CD4-positive, alpha-beta T cell treated with Interleukin-6 for 4 hours (primary cell): ENCODE measurements around the gene RUFY4.

Experiments
- DNase-seq: peaks from one replicate; pipeline ENCODE4 v3.0.0-alpha.2; 2020; ENCODE audit warnings: mixed read lengths

Gene RUFY4

GRCh38 chr2:218068721-218069334, at the start of gene RUFY4:
Gene RUFY4 (plus strand): TSS chr2:218069253. CDS start chr2:218070606, 1,353 bp downstream.
- peak; percentile 69 for DNase-seq

- no peak for DNase-seq
Measured at GRCh38 chr2:218019411-218020060, 49.5 kb upstream of the RUFY4 start.

DNA sequence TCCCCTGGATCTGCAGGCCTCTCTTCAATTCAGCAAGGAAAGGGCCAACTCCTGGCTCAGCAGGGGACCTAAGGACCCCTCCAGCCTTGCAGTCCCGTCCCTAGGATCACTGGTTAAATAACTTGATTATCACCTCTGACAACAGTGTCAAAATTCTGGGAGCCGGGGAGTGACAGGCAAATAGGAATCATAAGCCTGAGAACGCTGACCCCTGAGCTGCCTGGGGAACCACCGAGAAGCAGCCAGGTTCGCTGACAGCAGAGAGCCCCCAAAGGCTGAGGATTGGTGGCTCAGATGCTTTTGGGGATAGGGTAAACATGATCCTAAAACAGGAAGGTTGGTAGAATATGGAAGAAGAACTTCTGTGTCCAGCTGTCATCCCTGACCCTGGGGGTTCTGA, 48.8 kb upstream of the RUFY4 start:
- DNase-seq, result no peak

DNA sequence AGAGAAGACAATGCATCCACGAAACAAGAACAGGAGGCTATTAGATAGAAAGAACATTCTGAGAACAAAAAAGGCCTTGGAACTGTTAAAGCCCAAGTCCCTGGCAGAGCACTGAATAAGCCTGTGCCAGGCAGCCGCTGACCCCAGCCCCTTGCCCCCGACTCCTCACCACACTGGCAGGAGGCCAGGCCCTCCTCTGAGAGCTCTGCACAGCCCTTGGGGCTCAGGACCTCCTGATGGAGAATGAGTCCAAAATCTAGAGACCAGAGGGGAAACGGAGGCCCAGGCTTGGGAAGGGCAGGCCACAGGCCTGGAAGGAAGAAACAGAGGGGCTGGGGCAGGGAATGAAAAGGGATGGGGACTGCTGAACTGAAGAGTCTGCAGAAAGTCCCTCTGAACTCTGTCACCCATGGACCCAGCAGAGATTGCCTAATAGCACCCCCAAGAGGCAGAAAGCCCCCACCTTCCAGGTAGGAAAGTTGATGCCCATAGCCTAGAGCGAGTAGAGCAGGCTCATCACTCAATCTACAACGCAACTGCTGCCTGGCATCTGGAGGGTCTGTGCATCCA, 48.0 kb upstream of the RUFY4 start:
- DNase-seq, result no peak

GRCh38 chr2:218021536-218022071, 47.4 kb upstream of the RUFY4 start:
- DNase-seq, result no peak

DNA sequence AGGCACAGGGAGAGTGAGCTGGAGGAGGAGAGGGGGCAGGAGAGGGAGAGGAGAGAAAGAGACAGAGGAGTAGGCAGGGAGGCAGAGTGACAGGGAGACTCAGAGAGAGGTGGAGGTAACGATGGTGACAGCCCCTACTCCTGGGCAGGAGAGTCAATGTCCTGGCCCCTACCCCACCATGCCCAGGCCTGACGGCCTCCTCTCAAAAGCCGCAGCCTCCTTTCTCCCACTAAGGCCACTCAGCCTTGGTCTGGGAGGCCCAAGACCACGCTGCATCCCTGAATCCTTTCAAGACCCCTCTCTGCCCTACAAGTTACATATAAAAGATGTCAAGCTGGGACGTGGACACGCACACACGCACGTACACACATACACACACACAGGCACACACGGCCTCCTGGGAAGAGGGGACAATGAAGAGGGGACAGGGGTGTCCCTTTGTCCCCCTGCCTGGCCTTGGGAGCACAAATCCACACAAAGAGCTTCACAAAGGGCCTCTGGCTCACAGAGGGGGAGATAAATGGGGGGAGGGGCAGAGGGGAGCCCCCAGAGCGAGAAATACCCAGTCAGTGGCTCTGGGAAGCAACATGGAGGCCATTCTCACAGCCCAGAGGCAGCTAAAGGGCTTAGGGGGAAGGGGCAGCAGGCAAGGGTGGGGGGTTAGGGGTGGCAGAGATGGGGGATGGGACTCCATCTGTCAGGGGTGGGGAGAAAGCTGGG, 46.8 kb upstream of the RUFY4 start:
- no peak for DNase-seq

GRCh38 chr2:218022851-218023530, 46.1 kb upstream of the RUFY4 start:
- no peak for DNase-seq

GRCh38 chr2:218023636-218024035, 45.4 kb upstream of the RUFY4 start:
- no peak for DNase-seq

DNA sequence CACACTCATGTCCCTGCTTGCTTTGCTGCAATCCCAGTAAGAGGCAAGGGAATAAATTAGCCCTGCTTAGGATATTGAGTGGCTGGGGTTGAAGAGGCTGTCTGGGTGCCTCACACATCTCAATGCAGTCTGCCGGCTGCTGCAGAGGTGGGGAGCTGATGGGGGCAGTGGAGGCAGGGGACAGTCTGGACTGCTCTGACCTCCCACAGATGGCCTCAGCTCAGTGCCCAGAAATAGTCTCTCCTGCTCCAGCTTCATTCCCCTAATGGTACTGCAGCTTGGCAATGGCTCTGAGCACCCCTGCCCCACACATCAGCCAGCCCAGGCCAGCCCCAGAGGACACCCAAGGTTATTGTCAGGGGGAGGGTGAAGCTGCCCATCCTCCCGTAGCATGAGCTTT, 44.7 kb upstream of the RUFY4 start:
- no peak for DNase-seq

DNA sequence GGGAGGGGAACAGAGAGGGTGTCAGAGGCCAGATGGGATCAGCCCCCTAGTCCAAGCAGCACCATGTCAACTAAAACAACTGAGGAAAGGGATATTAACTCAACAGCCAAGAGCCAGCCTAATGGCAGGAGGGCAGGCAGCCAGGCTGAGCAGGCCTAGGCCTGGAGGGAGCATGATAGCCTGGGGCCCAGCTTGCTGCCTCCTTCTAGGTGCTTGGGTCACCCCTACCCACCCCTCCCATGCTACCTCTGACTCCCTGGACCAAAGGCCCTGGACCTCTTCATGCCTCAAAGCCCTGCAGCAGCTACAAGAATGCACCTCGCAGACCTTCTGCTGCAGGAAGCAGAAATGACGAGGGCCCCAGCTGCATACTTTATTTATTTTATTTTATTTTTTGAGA, 44.2 kb upstream of the RUFY4 start:
- no peak for DNase-seq

DNA sequence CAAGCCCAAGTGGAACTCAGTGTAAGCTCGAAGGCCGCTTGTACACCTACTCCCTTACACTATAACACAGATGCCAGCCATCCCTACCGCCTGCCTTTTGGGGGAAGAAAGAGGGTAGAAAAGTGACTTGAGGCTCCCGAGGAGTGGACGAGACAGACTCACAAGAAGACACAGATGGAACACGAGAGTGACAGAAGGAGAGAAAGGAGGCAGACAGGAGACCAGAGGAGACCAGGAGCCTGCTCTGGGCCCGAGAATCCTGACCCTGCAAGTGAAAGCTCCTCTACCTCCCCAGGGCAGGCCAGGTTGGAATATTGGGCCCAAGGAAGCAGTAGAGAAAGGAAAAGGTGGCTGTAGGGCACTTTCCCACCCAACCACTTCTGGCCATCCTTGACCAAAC, 42.8 kb upstream of the RUFY4 start:
- DNase-seq, result no peak

GRCh38 chr2:218026676-218027425, 42.2 kb upstream of the RUFY4 start:
- no peak for DNase-seq

- no peak for DNase-seq
Measured at GRCh38 chr2:218027426-218028188, 41.4 kb upstream of the RUFY4 start.

DNA sequence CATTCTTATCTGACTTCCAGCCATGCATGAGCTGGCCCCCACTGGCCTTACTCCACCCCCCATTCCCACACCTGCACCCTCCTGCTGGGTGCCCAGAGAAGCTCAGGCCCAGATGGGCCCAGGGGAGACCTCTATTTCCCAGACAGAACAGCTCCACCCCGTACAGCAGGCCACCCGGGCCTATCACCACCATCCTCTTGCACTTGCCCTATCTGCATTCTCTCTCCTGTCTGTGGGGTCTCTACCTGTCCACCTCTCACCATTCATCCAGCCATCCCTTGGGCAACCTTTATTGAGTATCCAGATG, 40.9 kb upstream of the RUFY4 start:
- DNase-seq, result no peak

- DNase-seq, result no peak
Measured at GRCh38 chr2:218028562-218029348, 40.3 kb upstream of the RUFY4 start.

GRCh38 chr2:218029366-218030360, 39.4 kb upstream of the RUFY4 start:
- DNase-seq, result no peak

GRCh38 chr2:218030409-218031195, 38.5 kb upstream of the RUFY4 start:
- DNase-seq, result no peak

- no peak for DNase-seq
Measured at GRCh38 chr2:218031261-218031660, 37.8 kb upstream of the RUFY4 start.
